A549 treated with AZD9567 at 1 μM for 4 hours (cell line): ENCODE results near the gene CLSTN2. TPM values are rescaled to one million over a fixed set of nuclear protein-coding genes. Genes with fewer than 3 reads are reported as not detected.

Source experiments
- total RNA-seq: library from RNA; stranded (reverse); fragments of 200-300 nt; extraction: Qiagen RNA extraction; gene quantifications from 5 replicates; pipeline ENCODE4 v1.2.3, GENCODE V29; 2022; ENCODE audit not compliant: insufficient read depth

The CLSTN2 gene
- total RNA-seq: 0.03 to 0.06 TPM (median 0.04 TPM) in 4 of 5 replicates, not detected in the other

DNA sequence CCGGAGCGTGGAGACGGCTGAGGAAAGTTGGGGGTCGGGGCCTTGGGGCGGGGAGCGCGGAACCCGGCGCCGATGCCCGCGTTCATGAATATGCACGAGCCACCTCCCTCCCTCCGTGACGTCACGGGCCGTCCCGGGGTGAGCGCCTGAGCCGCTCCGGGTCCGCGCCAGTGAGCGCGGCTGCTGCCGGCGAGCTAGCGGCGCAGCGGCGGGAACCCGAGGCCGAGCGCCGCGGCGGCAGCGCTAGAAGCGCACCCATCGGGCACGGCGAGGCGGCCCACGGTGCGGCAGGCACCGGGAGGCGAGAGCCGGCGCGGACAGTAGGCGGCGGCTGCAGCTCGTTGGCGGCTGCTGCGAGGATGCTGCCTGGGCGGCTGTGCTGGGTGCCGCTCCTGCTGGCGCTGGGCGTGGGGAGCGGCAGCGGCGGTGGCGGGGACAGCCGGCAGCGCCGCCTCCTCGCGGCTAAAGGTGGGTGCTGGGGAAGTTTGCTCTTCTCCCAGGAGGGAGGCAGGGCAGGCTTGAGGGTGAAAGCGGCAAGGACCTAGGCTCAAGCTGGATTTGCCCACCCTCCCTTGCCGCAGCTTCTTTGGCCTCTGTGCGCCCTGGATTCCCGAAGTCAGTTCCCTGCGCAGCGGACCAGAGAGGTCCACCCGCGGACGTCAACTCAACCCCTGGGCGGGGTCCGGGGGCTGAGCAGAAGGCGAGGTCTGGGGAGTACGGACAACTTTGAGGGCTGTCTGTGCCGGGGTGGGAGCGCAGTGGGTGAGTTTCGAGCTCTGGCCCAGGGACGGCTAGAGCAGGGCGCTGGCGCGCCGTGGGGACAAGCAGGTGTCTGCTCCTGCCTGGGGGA lies at the start of gene CLSTN2:
TSS of gene CLSTN2 (plus strand) at position 170 of the 850 bp plus-strand sequence.

